Smooth muscle cell (in vitro differentiated cells): Measurements from ENCODE around the gene PTPRN2. TPM values are rescaled to one million over a fixed set of nuclear protein-coding genes. Genes with fewer than 3 reads are reported as not detected.

ENCODE experiments used
- DNase-seq: peaks from one replicate; lab custom pipeline; 2025; ENCODE audit not compliant: unreplicated experiment; lab: John Stamatoyannopoulos, UW
- H2AFZ ChIP-seq: fragments of 200-600 bp; sonication (generic); 2 replicates; pipeline ENCODE4 v1.6.0; 2016; ENCODE audit warnings: antibody characterized with exemption, low read depth, mild to moderate bottlenecking
- H3F3A ChIP-seq: fragments of 200-600 bp; sonication (generic); 2 replicates; pipeline ENCODE4 v1.6.0; 2017; ENCODE audit warnings: antibody characterized with exemption, low read depth
- H3K27ac ChIP-seq: fragments of 200-600 bp; sonication (generic); 2 replicates; pipeline ENCODE4 v1.5.1; 2016; ENCODE audit warnings: low read depth, mild to moderate bottlenecking
- H3K27me3 ChIP-seq: fragments of 200-600 bp; sonication (generic); 2 replicates; pipeline ENCODE4 v1.6.1; 2016; ENCODE audit warnings: low read depth, mild to moderate bottlenecking
- H3K36me3 ChIP-seq: fragments of 200-600 bp; sonication (generic); 2 replicates; pipeline ENCODE4 v1.5.1; 2016; ENCODE audit warnings: low read depth
- H3K4me1 ChIP-seq: fragments of 200-600 bp; sonication (generic); 2 replicates; pipeline ENCODE4 v1.5.1; 2016; ENCODE audit warnings: low read depth
- H3K4me2 ChIP-seq: fragments of 200-600 bp; sonication (generic); 2 replicates; pipeline ENCODE4 v1.6.0; 2016; ENCODE audit warnings: mild to moderate bottlenecking
- H3K4me3 ChIP-seq: fragments of 200-600 bp; sonication (generic); 2 replicates; pipeline ENCODE4 v1.5.1; 2016; ENCODE audit warnings: mild to moderate bottlenecking
- H3K79me2 ChIP-seq: fragments of 200-600 bp; sonication (generic); 2 replicates; pipeline ENCODE4 v1.6.0; 2016; ENCODE audit warnings: low read depth, mild to moderate bottlenecking
- H3K9ac ChIP-seq: fragments of 200-600 bp; sonication (generic); 2 replicates; pipeline ENCODE4 v1.6.0; 2016; ENCODE audit warnings: low read depth
- H3K9me3 ChIP-seq: fragments of 200-600 bp; sonication (generic); replicated peaks from 2 replicates; pipeline ENCODE4 v1.5.1; 2016; ENCODE audit warnings: low read depth
- H4K20me1 ChIP-seq: fragments of 200-600 bp; sonication (generic); 2 replicates; pipeline ENCODE4 v1.6.0; 2016; ENCODE audit warnings: low read depth
- WGBS: methylation state at CpG from one replicate; pipeline ENCODE4 v1.1.7; 2016; ENCODE audit warnings: low lambda C conversion rate; 5-methylcytosine and 5-hydroxymethylcytosine counted together
- polyA plus RNA-seq: library from polyadenylated mRNA; unstranded; fragments of >200 nt; fragmentation: Nextera tagmentation; extraction: Ambion mirVana; gene quantifications from 2 replicates; pipeline ENCODE4 v1.2.1, GENCODE V29; 2016
- total RNA-seq: library from RNA; depleted of rRNA; stranded (reverse); fragments of >200 nt; gene quantifications from 2 replicates; pipeline ENCODE4 v1.2.3, GENCODE V29; 2014
- TF ChIP-seq, protein P1 (sequence below): fragments of 200-600 bp; sonication (generic); IDR thresholded peaks from 2 replicates; pipeline ENCODE4 v1.5.1; 2017; ENCODE audit warnings: borderline replicate concordance, mild to moderate bottlenecking, antibody characterized with exemption; ENCODE audit not compliant: insufficient read depth, poor library complexity, severe bottlenecking

The PTPRN2 gene
- total and polyA plus RNA-seq, 2 experiments from 2014 or later: 0.09 to 0.87 TPM

DNA sequence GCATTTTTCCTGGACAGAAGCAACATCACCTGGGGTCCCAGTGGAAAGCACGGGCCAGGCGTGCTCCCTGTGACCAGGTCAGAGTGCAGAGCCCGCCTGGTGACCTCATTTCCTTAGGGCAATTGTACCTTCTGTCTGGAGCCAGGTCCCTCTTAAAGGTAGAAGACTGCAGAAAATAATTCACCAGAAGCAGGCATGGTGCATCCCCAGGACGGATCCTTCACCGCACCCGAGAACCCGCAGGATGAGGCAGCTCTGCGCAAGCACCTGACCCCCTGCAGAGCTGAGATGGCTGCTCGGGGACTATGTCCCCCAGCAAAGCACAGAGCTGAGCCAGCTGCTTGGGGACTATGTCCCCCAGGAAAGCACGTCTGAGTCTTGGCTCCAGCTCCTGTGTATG lies 557.6 kb downstream of the PTPRN2 start:
- H3K27ac ChIP-seq: no peak overlapping the region
- H3K9me3 ChIP-seq: no peaks in the 10 kb centered on the region
- no peak overlapping the region for H3K4me2 ChIP-seq

DNA sequence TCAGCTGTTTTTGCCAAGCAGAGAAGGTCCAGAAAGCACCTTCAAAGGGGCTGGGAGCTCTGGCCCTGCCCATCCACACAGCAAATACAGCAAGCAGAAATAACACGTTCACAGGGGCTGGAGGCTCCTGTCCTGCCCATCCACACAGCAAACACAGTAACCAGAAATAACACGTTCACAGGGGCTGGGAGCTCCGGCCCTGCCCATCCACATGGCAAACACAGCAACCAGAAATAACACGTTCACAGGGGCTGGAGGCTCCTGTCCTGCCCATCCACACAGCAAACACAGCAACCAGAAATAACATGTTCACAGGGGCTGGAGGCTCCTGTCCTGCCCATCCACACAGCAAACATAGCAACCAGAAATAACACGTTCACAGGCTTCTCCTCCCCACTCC lies 558.1 kb downstream of the PTPRN2 start:
- Histone ChIP-seq H4K20me1 (no peaks in the 10 kb centered on the region), H3K4me2 (no peak overlapping the region), H3K79me2 (no peaks in the 10 kb centered on the region), H3K4me3 (no peak overlapping the region), H3K36me3 (no peaks in the 10 kb centered on the region), H3K27ac (no peak overlapping the region), H3K9ac (no peak overlapping the region), H3K9me3 (no peaks in the 10 kb centered on the region), H3F3A (no peaks in the 10 kb centered on the region), H3K27me3 (no peaks in the 10 kb centered on the region), H3K4me1 (peaks cover 16% of the 10 kb centered on the region), H2AFZ (no peak overlapping the region)
- WGBS: 84% methylated on average over 5 of the region's 5 CpGs
- TF ChIP-seq, protein P1, sequence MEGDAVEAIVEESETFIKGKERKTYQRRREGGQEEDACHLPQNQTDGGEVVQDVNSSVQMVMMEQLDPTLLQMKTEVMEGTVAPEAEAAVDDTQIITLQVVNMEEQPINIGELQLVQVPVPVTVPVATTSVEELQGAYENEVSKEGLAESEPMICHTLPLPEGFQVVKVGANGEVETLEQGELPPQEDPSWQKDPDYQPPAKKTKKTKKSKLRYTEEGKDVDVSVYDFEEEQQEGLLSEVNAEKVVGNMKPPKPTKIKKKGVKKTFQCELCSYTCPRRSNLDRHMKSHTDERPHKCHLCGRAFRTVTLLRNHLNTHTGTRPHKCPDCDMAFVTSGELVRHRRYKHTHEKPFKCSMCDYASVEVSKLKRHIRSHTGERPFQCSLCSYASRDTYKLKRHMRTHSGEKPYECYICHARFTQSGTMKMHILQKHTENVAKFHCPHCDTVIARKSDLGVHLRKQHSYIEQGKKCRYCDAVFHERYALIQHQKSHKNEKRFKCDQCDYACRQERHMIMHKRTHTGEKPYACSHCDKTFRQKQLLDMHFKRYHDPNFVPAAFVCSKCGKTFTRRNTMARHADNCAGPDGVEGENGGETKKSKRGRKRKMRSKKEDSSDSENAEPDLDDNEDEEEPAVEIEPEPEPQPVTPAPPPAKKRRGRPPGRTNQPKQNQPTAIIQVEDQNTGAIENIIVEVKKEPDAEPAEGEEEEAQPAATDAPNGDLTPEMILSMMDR: no peak
- DNase-seq: no peak

More for the DNA sequence above, 557.6 kb downstream of the PTPRN2 start:
- H2AFZ ChIP-seq: no peak overlapping the region
- H3K79me2 ChIP-seq: no peaks in the 10 kb centered on the region
- H4K20me1 ChIP-seq: no peaks in the 10 kb centered on the region
- 85% methylated on average over 10 of the region's 10 CpGs for WGBS
- no peak overlapping the region for H3K4me3 ChIP-seq
- TF ChIP-seq, protein P1: no peak
- H3F3A ChIP-seq: no peaks in the 10 kb centered on the region
- H3K9ac ChIP-seq: no peak overlapping the region
- no peak for DNase-seq
- H3K36me3 ChIP-seq: no peaks in the 10 kb centered on the region
- H3K4me1 ChIP-seq: peaks cover 16% of the 10 kb centered on the region
- H3K27me3 ChIP-seq: no peaks in the 10 kb centered on the region

DNA sequence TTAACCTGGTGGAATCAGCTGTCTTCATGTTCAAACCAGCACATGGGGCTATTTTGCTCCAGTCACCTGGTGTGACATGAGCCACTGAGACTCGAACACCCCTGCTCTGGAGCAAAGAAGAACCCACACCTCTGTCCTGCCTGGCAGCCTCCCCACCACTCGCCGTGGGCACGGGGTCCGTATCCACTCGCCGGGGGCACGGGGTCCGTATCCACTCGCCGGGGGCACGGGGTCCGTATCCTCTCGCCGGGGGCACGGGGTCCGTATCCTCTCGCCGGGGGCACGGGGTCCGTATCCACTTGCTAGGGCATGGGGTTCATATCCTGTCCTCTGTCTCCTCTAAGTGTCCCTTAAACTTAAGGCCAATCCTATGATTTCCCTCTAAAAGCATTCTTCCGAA lies 558.7 kb downstream of the PTPRN2 start:
- Histone ChIP-seq H4K20me1 (no peaks in the 10 kb centered on the region), H3K4me3 (no peak overlapping the region), H3K79me2 (no peaks in the 10 kb centered on the region), H3K27ac (no peak overlapping the region), H3K4me1 (peaks cover 16% of the 10 kb centered on the region), H3K36me3 (no peaks in the 10 kb centered on the region), H3K9me3 (no peaks in the 10 kb centered on the region), H3K4me2 (no peak overlapping the region), H2AFZ (no peak overlapping the region), H3K27me3 (no peaks in the 10 kb centered on the region), H3F3A (no peaks in the 10 kb centered on the region), H3K9ac (no peak overlapping the region)
- TF ChIP-seq, protein P1: no peak
- WGBS: 81% methylated on average over 22 of the region's 22 CpGs
- no peak for DNase-seq

DNA sequence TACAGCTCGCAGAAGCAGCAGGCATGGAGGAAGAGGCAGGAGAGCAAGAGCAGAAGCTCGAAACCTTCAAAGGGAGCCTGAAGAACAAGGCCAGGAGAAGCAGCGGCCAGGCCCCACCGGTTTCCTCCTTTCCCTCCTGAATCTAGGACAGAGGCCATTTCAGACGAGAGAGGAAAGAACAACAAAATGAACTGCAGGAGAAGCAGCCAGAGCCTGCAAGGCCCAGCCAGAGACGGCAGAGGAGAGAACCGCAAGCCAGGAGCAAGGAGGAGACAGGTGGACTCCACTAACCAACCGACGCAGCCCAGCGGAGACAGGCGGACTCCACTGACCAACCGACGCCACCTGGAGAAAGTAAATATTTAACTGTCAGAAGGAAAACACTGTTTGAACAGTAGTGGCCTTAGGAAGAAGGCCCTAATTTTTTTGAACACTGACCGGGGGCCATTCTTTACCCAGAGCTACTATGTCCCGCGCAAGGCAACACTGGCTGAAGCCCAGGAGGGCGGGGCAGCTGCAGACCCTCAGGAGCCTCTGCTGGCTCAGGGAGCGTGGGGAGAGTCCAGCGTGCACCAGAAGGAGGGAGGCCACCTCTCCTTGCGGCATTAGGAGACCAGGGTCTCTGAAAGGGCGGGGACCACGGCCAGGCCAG lies 559.2 kb downstream of the PTPRN2 start:
- Histone ChIP-seq H3K27ac (no peak overlapping the region), H3K9me3 (no peaks in the 10 kb centered on the region), H3K4me3 (no peak overlapping the region), H4K20me1 (no peaks in the 10 kb centered on the region), H3F3A (no peaks in the 10 kb centered on the region), H3K4me2 (no peak overlapping the region), H3K79me2 (no peaks in the 10 kb centered on the region), H3K27me3 (no peaks in the 10 kb centered on the region), H3K36me3 (no peaks in the 10 kb centered on the region), H3K9ac (no peak overlapping the region), H2AFZ (no peak overlapping the region), H3K4me1 (peaks cover 16% of the 10 kb centered on the region)
- no peak for DNase-seq
- whole genome bisulfite sequencing: 91% methylated on average over 22 of the region's 22 CpGs
- TF ChIP-seq, protein P1: no peak
